SU-DHL-6 (cell line): Measurements from ENCODE around the gene PGPEP1.

ENCODE experiments used
- CTCF ChIP-seq: fragments of 200-600 bp; sonication (generic); IDR thresholded peaks from one replicate; pipeline ENCODE4 v1.5.1; 2017; ENCODE audit warnings: antibody characterized with exemption, mild to moderate bottlenecking, low read length, moderate library complexity; ENCODE audit not compliant: insufficient read depth, poor library complexity, severe bottlenecking
- EZH2phosphoT487 ChIP-seq: fragments of 200-600 bp; sonication (generic), shearing (Covaris generic); conservative IDR thresholded peaks from 2 replicates; pipeline ENCODE4 v1.6.1; 2018; ENCODE audit warnings: mild to moderate bottlenecking, antibody characterized with exemption, low read length, moderate library complexity, mixed read lengths

- no peak for TF ChIP-seq EZH2phosphoT487
- no peak for TF ChIP-seq CTCF
Observed at GRCh38 chr19:18306888-18307260, 33.5 kb upstream of the PGPEP1 start.
